ENCODE data around the gene HOXD9.

- TF ChIP-seq CTCF (IDR thresholded peaks at IDR 0.05; ENCODE audit: extremely low read depth in 1 of 2, insufficient read depth in 1 of 2, low read depth in 1 of 2, low read length in 2 of 2) (no peak), POLR2AphosphoS5 (IDR thresholded peaks at IDR 0.05; ENCODE audit: insufficient read depth, low read depth, low read length) (no peak), EZH2 (IDR thresholded peaks at IDR 0.05; ENCODE audit: borderline replicate concordance, low read depth, low read length, severe bottlenecking) (no peak), GATA2 (IDR thresholded peaks at IDR 0.05; ENCODE audit: insufficient read depth, insufficient read length, low read depth, low read length) (no peak), MAX (IDR thresholded peaks at IDR 0.05; ENCODE audit: insufficient read depth, insufficient read length) (no peak)
Observed at GRCh38 chr2:176094349-176094748, 28.2 kb upstream of the HOXD9 start.

All from endothelial cell of umbilical vein (primary cell).